Activated T-cell treated with anti-CD3 and anti-CD28 coated beads for 24 hours (primary cell): ENCODE data around the gene AGR3.

Source experiments
- DNase-seq: peaks from one replicate; pipeline ENCODE4 v3.0.0-alpha.2; 2020; ENCODE audit warnings: low read depth

The AGR3 gene

GRCh38 chr7:16833373-16833772 lies 48.4 kb downstream of the AGR3 start:
- DNase-seq, result no peak

DNA sequence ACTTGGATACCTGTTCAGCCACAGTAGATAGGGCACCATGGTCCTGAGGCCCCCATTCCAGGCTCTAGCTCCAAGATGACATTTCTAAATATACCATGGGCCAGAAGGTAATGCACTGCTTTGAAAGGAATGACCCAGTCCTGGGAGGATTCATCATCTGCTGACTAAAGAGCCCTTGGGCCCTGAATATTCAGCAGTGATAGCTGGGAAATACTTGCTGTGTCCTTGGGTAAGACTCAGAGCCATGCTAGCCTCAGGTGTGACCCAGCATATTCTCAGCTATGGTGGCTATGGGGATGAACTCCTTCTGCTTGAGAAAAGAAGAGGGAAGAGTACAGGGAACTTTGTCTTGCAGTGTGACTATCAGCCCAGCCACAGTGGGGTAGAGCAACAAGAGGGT lies 55.7 kb downstream of the AGR3 start:
- DNase-seq, result no peak

GRCh38 chr7:16822029-16822428 lies 59.8 kb downstream of the AGR3 start:
- no peak for DNase-seq

DNA sequence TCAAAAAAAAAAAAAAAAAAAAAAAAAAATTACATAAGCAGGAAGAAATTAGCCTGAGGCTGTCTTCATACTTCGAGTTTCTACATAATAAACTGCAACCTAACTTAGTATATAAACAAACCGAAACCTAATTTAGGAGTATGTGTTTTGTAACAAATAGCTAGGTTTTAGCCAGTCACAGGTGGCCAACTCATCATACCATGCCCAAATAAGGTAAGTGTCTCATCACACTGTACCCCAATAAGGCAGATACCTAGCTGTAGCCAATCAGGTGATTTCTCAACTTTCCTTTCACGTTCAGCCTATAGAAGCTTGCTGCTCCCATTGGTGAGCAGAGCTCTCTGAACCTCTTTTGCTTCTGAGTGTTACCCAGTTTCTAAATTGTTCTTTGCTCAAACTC lies 63.1 kb downstream of the AGR3 start:
- DNase-seq, result no peak

DNA sequence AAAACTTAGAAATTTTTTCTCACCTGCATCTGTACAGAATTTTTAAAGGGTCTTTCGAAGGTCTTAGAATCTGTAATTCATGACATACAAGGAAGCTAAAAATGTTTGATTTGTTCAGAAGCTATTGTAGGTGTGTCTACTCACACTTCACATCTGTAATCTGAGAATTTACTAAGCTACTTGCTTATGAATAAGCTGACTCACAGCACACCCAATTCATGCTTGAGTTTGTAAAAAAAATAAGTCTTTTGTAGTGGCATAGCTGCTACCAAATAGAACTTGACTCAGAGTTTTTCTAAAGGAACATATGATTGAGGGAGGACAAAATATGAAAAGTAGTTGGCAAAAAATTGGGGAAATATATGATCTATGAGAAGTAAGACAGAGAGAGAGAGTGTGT lies 64.2 kb downstream of the AGR3 start:
- no peak for DNase-seq

GRCh38 chr7:16816824-16817223 lies 65.0 kb downstream of the AGR3 start:
- no peak for DNase-seq

DNA sequence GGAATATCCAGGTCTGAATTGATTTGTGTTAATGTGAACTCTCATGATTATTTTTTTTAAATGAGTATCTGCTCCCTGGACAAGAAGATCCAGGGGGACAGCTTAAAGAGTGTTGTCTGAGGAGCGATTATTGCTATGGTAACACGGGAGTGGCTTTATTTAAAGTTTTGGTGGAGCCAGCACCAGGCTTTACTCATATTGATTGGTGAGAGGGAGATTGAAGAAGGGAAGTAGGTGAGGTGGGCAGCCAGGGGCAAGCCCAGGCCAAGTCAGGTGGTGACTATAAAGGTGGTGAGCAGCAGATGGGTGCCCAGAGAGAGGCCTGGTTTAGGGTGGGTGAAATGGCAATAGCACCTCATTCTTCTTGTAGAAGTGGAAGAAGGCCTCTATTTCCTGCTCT lies 66.8 kb downstream of the AGR3 start:
- DNase-seq, result no peak

DNA sequence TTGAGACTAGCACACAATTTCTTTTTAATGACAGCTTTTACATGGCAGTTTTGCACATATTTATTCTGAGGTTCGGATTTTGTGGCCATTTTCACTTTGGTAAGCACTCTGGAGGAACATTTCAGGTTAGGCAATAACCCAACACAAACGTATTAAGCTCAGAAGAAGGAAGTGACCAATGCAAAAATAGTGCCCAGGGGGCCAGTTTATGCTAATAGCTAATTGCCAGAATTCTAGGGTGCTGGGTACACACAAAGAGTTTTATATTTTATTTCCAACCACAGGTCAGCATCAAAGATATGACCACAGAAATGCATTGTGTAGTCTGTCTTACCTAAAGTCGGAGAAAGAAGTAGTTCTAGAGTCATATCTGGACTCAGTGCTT lies 68.6 kb downstream of the AGR3 start:
- DNase-seq, result no peak

GRCh38 chr7:16812542-16813231 lies 69.1 kb downstream of the AGR3 start:
- no peak for DNase-seq

DNA sequence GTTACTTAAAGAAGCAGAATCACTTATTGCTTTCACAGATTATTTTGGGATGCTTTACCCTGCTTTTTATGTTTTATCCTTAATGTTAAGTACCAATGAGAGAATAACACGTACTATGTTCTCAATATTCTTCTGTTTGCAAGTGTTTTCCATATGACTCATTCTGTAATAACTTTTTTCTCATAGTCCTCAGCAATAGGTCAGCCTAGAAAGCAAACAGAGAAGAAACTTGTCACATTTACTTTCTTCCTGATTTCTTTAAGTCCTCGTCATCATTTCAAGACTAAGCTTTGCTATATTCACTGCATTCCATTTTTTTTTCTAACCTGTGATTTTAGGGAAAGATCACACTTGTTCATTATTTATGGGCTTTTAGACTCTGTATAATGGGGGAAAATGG lies 70.2 kb downstream of the AGR3 start:
- no peak for DNase-seq

DNA sequence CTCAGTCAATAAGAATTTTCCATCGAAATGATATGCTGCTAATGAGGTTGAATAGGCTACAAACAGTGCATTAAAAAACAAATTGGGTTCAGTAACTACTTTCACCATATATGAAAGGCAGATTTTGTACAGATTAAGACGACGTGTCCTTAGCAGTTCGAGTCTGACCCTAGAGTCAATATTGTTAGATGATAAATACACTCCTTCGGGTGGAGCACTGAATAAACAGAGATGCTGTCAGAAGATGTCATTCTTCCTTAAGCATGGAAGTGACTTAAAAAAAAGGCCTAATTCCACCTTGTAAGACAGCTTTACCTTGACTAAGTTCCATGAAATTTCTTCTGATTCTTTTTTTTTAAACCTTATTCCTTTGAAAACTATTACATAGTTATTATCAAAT lies 71.2 kb downstream of the AGR3 start:
- no peak for DNase-seq

GRCh38 chr7:16810112-16810511 lies 71.7 kb downstream of the AGR3 start:
- DNase-seq, result no peak
